Left hindlimb (tissue), 1 donor: Measurements from ENCODE around the gene MIEF1.
A peak's percentile ranks its signal among the peaks of the same experiment; 100 is the strongest.
"Not testable (repeated sequence)": the region's sequence is repeated elsewhere in the genome, so short reads cannot be mapped to it uniquely, and the experiment has no call there.

Experiments
- DNase-seq: peaks from one replicate; pipeline ENCODE4 v3.0.0-alpha.2; 2018

The MIEF1 gene

GRCh38 chr22:39490966-39491680 is 11.0 kb upstream of the MIEF1 start:
- DNase-seq = no peak

- DNase-seq = no peak
These were observed 10.4 kb upstream of the MIEF1 start for GRCh38 chr22:39491696-39492095.

DNA sequence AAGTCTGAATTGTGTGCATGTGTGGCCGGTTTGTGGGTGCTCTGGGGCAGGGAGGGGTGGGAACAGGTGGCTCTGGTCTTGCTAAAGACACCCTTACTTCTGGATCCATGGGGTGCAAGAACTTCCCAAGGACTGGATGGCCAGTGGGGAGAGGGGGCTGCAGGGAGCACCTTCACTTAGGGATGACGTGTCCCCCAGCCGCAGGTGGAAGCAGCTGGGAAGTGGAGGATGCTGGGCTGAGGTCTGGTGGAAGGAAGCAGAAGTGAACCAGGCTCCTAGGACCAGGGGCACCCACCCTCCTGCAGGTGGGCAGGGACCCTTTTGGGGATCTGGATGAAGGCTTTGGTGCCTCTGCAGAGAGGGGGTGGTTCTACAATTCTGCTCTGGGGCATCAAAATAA is 9.9 kb upstream of the MIEF1 start:
- DNase-seq = no peak

DNA sequence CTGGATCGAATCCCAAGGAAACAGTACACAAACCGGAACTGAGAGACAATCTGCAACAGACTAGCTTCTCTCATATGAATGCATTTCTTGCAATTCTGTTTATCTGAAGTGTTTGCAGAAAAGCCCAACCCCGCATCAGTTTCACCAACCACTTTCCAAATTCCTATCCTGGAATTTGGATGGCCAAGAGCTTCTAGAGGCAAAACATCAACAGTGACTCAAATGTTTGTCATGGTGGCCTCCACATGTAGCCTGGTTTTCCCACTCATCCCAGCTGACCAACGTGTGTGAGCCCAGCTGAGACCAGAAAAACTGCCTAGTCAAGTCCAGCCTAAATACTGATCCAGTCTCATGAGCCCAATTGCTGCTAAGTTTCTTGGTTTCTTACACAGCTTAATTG is 8.3 kb upstream of the MIEF1 start:
- no peak for DNase-seq

GRCh38 chr22:39494471-39495120 is 7.5 kb upstream of the MIEF1 start:
- no peak for DNase-seq

- peak; percentile 71 for DNase-seq
These were observed 5.8 kb upstream of the MIEF1 start for GRCh38 chr22:39496131-39496838.

- no peak for DNase-seq
These were observed 4.7 kb upstream of the MIEF1 start for GRCh38 chr22:39497429-39497828.

DNA sequence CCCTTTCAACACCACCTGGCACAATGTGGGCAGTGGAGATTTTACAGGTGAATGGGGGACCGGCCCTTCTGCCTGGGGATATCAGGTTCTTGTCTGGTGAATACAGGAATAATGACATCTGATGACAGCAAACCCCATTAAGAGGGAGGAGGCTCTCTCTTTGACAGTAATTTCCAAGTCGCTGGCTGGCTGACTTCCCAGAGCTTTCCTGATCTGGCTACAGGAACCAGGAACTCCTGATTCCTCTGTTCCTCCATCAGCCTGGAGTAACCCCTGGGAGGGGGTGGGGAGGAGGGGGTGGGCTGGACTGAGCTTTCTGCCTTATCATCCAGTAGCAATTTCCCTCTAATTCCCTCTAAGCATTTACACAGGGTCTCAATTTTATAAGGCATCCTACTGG is 3.7 kb upstream of the MIEF1 start:
- DNase-seq = no peak

DNA sequence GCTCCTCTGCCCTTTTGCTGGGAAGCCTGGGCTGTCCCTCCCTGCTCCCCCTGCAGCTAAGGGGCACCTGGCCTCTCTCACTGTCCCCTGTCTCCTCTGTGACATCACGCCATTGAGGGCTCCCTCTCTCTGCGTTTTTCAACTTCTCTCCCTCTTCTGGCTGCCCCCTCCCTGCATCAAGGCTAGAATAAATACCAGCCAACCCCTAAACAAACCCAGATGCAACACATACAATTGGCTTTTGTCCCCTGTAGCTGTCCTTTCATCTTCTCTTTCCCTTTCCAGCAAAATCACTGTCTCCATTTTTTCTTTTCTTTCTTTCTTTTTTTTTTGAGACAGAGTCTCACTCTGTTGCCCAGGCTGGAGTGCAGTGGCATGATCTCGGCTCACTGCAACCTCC is 3.3 kb upstream of the MIEF1 start:
- DNase-seq = no peak

DNA sequence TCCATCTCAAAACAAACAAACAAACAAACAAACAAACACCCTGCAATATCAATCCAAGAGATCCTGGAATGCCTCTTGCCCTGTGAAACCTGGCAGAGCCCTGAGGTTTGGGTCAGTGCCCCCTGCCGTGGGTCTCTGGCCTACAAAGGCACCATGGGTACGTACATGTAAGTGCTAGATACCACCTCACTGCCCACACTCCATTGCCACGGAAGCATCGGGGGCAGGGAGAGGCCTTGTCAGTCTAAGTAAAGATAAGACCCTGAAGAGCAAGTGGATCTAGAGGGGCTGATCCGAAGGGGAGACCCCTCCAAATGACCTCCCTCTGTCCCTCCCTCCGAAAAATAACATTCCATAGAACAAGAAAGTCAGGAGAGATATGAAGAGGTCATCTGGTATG is 2.0 kb upstream of the MIEF1 start:
- DNase-seq = no peak

DNA sequence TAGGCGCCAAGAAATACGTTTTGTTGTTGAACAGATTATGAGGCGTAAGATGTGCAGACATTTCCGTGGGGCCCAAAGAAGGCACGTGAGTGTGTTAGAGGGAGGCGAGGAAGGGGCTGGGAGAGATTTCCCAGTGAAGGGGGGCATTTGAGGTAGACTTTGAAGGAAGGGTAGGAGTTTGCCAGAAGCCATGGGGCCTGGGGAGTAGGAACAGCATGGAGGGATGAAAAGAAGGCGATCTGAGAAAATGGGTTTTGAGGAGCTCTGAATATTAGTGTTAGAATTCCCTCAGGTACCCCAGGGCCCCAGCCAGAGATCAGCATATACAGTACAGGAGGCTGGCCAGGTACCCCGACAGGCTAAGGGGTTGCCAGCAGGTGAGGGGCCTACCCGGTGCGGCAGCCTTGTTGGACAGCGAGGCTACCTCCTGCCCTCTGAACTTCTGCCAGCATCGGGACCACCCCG is 414 bp upstream of the MIEF1 start:
- DNase-seq = no peak

- DNase-seq = no peak
These were observed 809 bp downstream of the MIEF1 start for GRCh38 chr22:39502789-39503409.

DNA sequence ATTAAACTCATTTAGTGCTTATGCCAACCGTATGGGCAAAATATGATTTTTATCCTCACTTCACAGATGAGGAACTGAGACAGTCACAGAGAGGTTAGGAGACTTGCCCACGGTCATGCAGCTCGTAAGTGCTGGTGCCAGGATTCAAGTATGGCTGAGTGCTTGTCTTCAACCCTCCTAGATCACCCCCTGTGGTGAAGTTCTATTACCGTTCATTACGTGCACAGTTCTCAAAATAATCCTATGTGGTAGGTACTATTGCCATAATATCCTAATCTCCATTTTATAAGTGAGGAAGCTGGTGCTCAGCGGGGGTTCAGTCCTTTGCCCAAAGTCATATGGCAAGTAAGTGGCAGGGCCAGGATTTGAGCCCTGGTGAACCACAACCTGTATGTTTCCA is 1.5 kb downstream of the MIEF1 start:
- DNase-seq = no peak

DNA sequence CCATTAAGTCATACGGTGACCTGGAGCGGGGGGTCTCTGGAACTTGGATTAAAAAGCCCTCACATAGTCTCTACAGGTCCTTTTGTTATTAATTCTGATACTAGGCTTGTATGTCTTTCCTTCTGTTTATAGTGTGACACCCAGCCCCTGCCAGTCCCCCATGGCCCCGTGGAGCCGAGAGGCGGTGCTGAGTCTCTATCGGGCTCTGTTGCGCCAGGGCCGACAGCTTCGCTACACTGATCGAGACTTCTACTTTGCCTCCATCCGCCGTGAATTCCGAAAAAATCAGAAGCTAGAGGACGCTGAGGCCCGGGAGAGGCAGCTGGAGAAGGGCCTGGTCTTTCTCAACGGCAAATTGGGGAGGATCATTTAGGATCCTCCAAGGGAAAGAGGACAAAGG is 2.0 kb downstream of the MIEF1 start:
- no peak for DNase-seq

- DNase-seq = not testable (repeated sequence)
These were observed 4.9 kb downstream of the MIEF1 start for GRCh38 chr22:39507021-39507420.

- DNase-seq = no peak
These were observed 6.3 kb downstream of the MIEF1 start for GRCh38 chr22:39508393-39508792.

DNA sequence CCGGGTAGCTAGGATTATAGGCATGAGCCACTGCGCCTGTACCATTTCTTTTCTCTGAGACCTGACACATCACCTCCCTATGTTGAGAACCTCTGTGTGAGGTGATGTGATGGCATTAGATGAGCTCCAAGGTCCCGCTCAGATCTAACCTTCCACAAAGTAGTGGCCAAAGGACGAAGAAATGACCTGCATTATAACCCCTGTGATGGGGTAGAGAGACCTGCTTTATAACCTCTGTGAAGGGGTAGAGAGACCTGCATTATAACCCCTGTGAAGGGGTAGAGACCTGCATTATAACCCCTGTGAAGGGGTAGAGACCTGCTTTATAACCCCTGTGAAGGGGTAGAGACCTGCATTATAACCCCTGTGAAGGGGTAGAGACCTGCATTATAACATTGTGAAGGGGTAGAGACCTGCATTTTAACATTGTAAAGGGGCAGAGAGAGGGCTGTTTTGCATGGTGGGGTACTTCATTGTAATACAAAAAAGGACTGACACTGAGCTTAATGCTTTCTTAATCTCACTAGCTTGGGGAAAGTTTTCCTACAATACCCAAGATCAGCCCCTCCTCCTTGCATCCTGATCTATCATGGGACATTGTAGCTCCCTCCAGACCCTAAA is 8.5 kb downstream of the MIEF1 start:
- DNase-seq = no peak

- DNase-seq = no peak
These were observed 9.1 kb downstream of the MIEF1 start for GRCh38 chr22:39511226-39511625.

- no peak for DNase-seq
These were observed 9.9 kb downstream of the MIEF1 start for GRCh38 chr22:39512026-39512425.

DNA sequence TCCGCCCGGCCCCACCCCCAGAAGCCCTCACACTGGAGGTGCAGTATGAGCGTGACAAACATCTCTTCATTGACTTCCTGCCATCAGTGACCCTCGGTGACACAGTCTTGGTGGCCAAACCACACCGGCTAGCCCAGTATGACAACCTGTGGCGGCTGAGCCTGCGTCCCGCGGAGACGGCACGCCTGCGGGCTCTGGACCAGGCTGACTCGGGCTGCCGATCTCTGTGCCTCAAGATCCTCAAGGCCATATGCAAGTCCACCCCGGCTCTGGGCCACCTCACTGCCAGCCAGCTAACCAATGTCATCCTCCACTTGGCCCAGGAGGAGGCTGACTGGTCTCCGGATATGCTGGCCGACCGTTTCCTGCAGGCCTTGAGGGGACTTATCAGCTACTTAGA is 11.7 kb downstream of the MIEF1 start:
- DNase-seq = no peak

DNA sequence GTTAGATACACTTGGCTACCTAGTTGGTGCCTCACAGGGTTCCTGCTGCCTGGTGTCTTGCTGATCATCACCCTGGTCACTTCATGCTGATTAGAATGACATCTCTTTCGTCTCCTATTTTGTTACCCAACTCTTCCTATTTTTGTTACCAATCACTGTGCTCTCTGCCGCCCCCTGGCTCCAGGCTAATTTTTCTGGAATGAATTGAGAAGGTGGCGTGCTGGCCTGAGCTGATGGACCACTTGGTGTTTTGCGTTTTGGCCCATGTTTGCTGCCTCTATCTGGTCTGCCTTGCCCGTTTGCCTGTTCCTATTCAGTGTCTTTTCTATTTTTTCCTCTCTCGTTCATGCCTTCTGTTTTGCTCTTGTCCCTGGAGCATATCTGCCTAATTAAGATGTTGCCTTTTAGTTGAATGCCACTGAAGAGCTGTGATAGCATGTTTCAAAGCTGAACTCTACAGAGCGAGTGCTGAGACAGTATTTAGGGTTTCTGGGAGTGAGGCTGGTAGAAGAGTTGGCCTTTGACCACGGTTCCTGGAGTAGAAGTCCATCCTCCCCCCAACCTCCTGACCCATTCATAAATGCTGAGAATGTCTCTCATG is 12.4 kb downstream of the MIEF1 start:
- DNase-seq = no peak

DNA sequence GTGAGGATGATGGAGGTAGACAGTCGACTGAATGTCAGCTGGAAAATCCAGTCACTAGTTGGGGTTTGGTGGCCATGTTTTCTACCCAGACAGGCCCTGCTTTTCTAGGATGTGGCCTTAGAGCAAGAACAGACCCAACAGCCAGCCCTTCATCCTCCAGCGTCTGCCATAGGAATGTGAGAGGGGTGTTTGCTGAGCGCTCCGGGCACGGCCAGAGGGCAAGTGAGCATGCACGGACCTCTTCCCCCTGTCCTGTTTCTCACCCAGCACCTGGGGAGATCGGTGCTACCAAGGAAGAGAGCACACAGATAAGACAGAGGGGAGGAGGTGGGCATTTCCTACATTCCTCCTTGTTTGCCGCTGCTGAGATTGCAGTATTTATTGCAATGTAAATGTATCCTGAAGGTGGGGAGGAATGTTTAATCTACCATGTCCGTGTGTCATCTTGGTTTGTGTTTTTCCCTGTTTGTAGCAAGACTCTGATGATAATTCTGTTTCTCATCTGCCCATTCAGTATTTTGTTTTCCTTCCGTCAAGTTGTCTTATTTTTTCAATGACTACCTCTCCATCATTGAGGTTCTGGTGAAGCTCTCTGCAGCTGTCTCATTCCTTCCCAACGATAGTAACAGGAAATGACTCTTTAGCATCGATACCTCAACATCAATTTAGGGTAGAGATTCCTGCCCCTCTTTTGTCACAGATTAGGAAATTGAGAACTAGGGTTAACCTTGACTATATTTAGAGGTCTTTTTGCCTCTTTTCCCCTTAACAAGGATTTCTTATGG is 13.4 kb downstream of the MIEF1 start:
- DNase-seq = no peak
